HFFc6 (cell line): ENCODE data around the gene LIMS1. TPM values are rescaled to one million over a fixed set of nuclear protein-coding genes. Genes with fewer than 3 reads are reported as not detected.

Experiments
- DNase-seq: peaks from one replicate; pipeline ENCODE4 v3.0.0-alpha.2; 2018
- H3K27ac Mint-ChIP-seq: 2 replicates; pipeline ENCODE4 v1.8.0; 2020; ENCODE audit warnings: mild to moderate bottlenecking, mixed read lengths
- H3K27me3 Mint-ChIP-seq: 2 replicates; pipeline ENCODE4 v1.8.0; 2021; ENCODE audit warnings: mild to moderate bottlenecking, moderate library complexity, mixed read lengths; ENCODE audit not compliant: insufficient read depth
- H3K36me3 Mint-ChIP-seq: 2 replicates; pipeline ENCODE4 v1.8.0; 2021; ENCODE audit warnings: low read depth, mixed read lengths
- H3K4me1 Mint-ChIP-seq: 2 replicates; pipeline ENCODE4 v1.8.0; 2020; ENCODE audit warnings: low read depth, mixed read lengths
- H3K4me3 Mint-ChIP-seq: 2 replicates; pipeline ENCODE4 v1.8.0; 2020; ENCODE audit warnings: mild to moderate bottlenecking, moderate library complexity, mixed read lengths
- H3K9me3 Mint-ChIP-seq: 2 replicates; pipeline ENCODE4 v1.8.0; 2020; ENCODE audit warnings: mild to moderate bottlenecking, mixed read lengths
- total RNA-seq, 6 experiments: library from RNA; stranded (reverse); fragmentation: NEBNext Ultra II Directional; extraction: Animal tissue kit (Norgen Biotek cat#: 25700); gene quantifications; 2 replicates in 1 of 6; 3 replicates in 5 of 6; pipeline ENCODE4 v1.2.3, GENCODE V29; 2021
- TF ChIP-seq, protein P1 (sequence below): fragments of 200-600 bp; sonication (generic); IDR thresholded peaks from 2 replicates; pipeline ENCODE4 v1.5.0; 2021; ENCODE audit warnings: antibody characterized with exemption, mild to moderate bottlenecking

The LIMS1 gene
- total RNA-seq, 6 experiments from 2014 or later, result 57.0 to 58.7 (median 57.8) TPM

DNA sequence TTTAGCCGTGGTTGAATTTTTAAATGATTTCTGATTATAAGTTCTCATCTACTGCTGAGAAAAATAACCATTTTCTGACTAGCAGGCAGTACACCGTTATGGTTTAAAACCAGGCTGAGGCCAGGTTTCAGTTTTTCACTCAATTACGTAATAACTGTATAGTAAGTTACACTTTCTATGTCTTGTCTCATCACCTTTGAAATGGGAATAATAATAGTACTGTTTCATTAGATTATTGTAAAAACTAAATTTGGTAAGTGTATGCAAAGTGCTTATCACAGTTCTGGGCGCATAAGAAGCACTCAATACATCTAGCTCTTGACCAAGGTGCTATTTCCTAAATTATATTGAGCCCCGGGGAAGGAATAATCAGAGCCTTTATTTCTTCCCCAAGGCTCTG, 76.8 kb downstream of the LIMS1 start:
- no peaks in the 10 kb centered on the region for H3K9me3 Mint-ChIP-seq
- TF ChIP-seq, protein P1, sequence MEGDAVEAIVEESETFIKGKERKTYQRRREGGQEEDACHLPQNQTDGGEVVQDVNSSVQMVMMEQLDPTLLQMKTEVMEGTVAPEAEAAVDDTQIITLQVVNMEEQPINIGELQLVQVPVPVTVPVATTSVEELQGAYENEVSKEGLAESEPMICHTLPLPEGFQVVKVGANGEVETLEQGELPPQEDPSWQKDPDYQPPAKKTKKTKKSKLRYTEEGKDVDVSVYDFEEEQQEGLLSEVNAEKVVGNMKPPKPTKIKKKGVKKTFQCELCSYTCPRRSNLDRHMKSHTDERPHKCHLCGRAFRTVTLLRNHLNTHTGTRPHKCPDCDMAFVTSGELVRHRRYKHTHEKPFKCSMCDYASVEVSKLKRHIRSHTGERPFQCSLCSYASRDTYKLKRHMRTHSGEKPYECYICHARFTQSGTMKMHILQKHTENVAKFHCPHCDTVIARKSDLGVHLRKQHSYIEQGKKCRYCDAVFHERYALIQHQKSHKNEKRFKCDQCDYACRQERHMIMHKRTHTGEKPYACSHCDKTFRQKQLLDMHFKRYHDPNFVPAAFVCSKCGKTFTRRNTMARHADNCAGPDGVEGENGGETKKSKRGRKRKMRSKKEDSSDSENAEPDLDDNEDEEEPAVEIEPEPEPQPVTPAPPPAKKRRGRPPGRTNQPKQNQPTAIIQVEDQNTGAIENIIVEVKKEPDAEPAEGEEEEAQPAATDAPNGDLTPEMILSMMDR, result no peak
- H3K27me3 Mint-ChIP-seq, result no peaks in the 10 kb centered on the region; the same call in 1 of the 2 replicates
- peaks cover 48% of the 10 kb centered on the region for H3K4me1 Mint-ChIP-seq
- H3K27ac Mint-ChIP-seq, result peak overlapping the region; percentile 19; the same call in 1 of the 2 replicates
- H3K36me3 Mint-ChIP-seq, result no peaks in the 10 kb centered on the region
- no peak overlapping the region for H3K4me3 Mint-ChIP-seq
- DNase-seq, result no peak

DNA sequence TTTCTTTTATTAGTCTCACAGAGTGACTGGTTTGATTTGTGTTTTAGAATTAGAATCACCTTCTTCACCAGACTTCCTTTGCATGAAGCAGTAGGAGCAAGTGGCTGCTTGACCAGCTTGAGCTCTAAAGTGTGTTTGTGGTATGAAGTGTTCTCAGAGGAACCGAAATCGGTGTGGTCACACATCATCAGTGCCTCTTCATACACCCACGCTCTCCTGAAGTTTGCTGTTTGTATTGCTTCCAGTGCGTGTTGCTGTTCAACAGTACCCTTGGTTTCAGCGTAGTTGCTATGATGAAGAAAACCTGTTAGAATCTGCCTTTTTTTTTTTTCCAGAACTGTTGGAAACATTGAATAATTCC, 77.9 kb downstream of the LIMS1 start:
- no peak overlapping the region for H3K4me3 Mint-ChIP-seq
- DNase-seq, result peak; percentile 39
- H3K4me1 Mint-ChIP-seq, result peaks cover 59% of the 10 kb centered on the region
- H3K27me3 Mint-ChIP-seq, result no peaks in the 10 kb centered on the region; the same call in 1 of the 2 replicates
- H3K9me3 Mint-ChIP-seq, result no peaks in the 10 kb centered on the region
- TF ChIP-seq, protein P1, result no peak
- H3K36me3 Mint-ChIP-seq, result no peaks in the 10 kb centered on the region
- H3K27ac Mint-ChIP-seq, result peak overlapping the region; percentile 79

DNA sequence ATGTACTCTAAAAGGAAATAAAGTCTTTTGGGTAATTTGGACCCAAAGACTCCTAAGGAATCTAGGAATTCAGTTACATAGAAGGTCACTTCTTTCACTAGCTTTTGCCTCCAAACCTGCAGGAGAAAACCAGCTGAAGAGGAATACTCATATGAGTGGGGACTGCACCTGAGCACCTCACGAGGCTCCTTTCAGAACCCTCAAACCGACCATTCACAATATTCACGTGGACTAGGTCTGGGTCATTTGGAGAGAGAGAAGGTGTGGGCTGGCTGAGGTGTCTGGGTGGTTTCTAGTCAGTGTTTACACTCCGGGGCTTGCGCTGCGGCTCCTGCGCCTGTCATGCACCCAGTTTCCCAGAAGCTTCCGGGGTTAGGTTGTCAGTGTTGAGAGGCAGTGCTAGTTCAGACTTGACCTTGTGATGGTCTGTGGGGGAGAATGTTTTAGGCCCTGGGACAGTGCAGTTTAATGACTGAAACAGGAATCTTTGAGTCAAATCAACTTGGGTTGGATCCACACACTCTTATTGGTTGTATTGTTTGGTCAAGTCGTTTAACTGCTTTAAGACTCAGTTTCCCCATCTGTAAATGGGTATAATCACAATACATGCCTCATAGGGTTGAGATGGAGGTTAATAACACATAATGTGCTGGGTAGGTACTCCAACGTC, 78.4 kb downstream of the LIMS1 start:
- H3K4me3 Mint-ChIP-seq, result no peak overlapping the region
- no peaks in the 10 kb centered on the region; the same call in 1 of the 2 replicates for H3K27me3 Mint-ChIP-seq
- TF ChIP-seq, protein P1, result no peak
- no peaks in the 10 kb centered on the region for H3K36me3 Mint-ChIP-seq
- H3K9me3 Mint-ChIP-seq, result no peaks in the 10 kb centered on the region
- peaks cover 61% of the 10 kb centered on the region for H3K4me1 Mint-ChIP-seq
- peak overlapping the region; percentile 79 for H3K27ac Mint-ChIP-seq
- no peak for DNase-seq

DNA sequence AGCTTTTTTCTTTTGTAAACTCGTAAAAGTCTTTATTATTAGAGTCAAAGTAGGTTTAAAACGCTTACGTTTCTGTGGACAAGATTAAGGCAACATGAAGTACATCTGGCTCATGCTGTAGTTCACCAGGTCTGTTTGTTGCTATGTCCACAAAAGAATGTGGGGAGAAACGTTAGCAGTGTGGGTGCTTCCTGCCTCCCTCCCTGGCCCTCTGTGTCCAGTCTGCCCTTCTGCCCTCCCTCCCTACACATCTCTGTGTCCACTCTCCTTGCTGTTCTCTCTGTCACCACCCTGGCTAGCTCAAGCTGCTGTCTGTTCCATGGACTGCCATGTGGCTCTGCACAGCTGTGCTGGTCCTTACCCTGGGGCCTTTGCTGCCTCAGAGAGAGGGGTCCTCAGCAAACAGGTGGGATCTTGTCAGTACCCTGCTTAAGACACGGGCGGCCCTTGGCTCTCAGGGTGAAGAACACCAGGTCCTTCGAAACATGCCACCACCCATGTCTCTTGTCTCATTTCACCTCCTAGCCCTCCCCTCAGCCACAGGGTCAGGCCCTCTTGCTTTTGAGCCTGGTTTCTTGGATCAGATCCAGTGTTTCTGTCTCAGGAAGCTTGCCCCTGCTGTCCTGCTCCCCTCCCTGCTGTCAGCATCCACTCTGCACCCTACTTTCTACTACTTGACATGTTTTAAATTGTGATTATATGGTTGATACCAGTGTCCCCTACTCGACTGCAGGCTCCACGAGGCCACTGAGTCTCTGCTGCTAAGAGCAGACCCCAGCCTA, 79.2 kb downstream of the LIMS1 start:
- no peak overlapping the region for H3K4me3 Mint-ChIP-seq

DNA sequence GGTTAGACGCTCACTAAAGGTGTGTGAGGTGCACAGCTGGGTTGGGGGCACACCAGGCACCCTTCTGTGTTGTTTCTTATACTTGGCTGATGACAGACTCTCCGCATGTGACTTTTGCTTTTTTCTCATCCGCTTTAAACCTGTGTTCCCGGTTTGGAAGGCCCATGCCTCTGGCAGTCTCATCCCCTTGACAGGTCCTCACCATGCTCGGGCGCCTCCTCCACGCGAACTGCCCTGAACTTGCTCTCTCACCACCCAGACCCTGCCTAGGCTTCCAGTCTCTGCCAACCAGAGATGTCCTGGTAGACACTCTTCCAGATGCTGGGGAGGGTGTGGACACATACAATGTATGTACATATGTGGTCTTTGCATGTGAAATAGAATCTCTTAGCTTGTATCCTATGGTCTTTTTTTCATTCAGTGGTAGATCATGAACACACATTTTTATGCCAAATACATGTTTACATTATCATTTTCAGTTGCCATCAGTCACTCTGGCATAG, 79.8 kb downstream of the LIMS1 start:
- DNase-seq, result no peak
- Mint-ChIP-seq H3K27me3 (no peaks in the 10 kb centered on the region; the same call in 1 of the 2 replicates), H3K9me3 (no peaks in the 10 kb centered on the region), H3K4me3 (no peak overlapping the region), H3K27ac (peak overlapping the region; percentile 39; the same call in 1 of the 2 replicates), H3K4me1 (peaks cover 73% of the 10 kb centered on the region), H3K36me3 (no peaks in the 10 kb centered on the region)
- TF ChIP-seq, protein P1, result no peak

More for the DNA sequence above, 79.2 kb downstream of the LIMS1 start:
- DNase-seq, result no peak
- Mint-ChIP-seq H3K27ac (peak overlapping the region; percentile 81), H3K4me1 (peaks cover 67% of the 10 kb centered on the region), H3K9me3 (no peaks in the 10 kb centered on the region), H3K27me3 (no peaks in the 10 kb centered on the region; the same call in 1 of the 2 replicates), H3K36me3 (no peaks in the 10 kb centered on the region)
- TF ChIP-seq, protein P1, result no peak
